Measurements from ENCODE around the gene ZMAT5. TPM values are rescaled to one million over a fixed set of nuclear protein-coding genes. Genes with fewer than 3 reads are reported as not detected.

The ZMAT5 gene
- total and polyA plus RNA-seq, 9 of the 15 experiments (the other 6 are each of a cell fraction or from before 2014, with no cell fraction given) = 2.0 to 25.2 (median 11.9) TPM

DNA sequence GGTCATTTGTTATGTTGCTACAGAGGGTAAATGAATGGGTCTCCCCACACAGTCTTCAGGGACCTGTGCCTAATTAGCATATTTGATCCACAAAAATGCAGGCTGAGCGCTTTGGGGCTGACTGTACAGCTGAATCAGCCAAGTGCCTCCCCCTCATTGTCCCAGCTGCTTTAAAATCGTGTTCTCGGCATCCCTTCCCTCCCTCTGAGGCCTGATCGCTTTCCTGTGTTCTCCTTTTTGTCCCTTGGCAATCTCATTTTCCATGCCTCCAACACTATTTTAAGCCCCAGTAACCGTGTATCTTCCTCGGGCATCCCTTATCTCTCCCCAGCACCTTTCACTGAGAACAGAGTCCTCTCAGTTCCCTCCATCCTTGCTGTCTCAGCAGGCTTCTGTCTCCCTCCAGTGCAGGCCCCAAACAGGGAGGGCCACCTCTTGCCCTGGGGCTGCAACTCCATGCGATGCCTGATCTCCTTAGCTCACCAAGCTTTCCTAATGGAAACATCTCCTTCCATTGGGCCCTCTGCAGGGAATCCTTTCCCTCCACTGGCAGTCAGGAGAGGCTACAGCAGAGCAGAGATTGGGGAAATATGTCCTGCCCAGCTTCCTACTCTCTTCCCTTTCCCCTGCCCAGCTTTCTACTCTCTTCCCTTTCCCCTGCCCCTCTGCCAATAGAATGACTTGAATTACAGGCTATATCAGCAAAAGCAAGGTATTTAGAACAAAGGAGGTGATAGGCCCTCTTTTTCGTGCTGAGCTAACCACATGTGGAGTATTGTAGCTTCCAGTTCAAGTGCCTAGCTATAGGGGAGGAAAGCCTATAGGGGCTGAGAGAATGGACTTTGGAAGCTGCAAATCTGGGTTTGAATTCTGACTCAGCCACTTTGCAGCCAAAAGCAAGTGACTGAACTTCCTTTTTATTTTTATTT is 14.2 kb upstream of the ZMAT5 start (continued):
- peak in 1 of 2 experiments; percentile 90; a peak in 2 of 4 replicates for TF ChIP-seq TBL1XR1 (IDR thresholded peaks at IDR 0.05; ENCODE audit: low read length in 2 of 2)
- no peak for TF ChIP-seq FOXA1 (IDR thresholded peaks at IDR 0.05; ENCODE audit: borderline replicate concordance)
- TF ChIP-seq ZNF41 (CRISPR knock-in tag; conservative IDR thresholded peaks at IDR 0.05) = no peak
- TF ChIP-seq YBX1 (IDR thresholded peaks at IDR 0.05) = no peak
- TF ChIP-seq UBTF (IDR thresholded peaks at IDR 0.05; ENCODE audit: borderline replicate concordance in 1 of 2, low read depth in 2 of 2, low read length in 2 of 2) = peak in 1 of 2 experiments; percentile 74; a peak in 2 of 4 replicates
- TF ChIP-seq ZEB2 (IDR thresholded peaks at IDR 0.05) = peak; percentile 91
- no peak for TF ChIP-seq RNF2 (IDR thresholded peaks at IDR 0.05)
- TF ChIP-seq PTRF (tag; IDR thresholded peaks at IDR 0.05) = no peak
- no peak for TF ChIP-seq PATZ1 (CRISPR knock-in tag; IDR thresholded peaks at IDR 0.05; ENCODE audit: borderline replicate concordance)
- TF ChIP-seq SMARCE1 (IDR thresholded peaks at IDR 0.05) = peak; percentile 94
- TF ChIP-seq JUND (IDR thresholded peaks at IDR 0.05; ENCODE audit: borderline replicate concordance, low read depth, low read length) = peak; percentile 61; the same call in 1 of the 2 replicates
- peak; percentile 53; the same call in 1 of the 3 replicates for TF ChIP-seq JUND (tag; IDR thresholded peaks at IDR 0.05; ENCODE audit: borderline replicate concordance, low read depth, low read length)
- TF ChIP-seq STAG1 (CRISPR knock-in tag; IDR thresholded peaks at IDR 0.05; ENCODE audit: borderline replicate concordance) = no peak
- no peak for TF ChIP-seq CREBBP (IDR thresholded peaks at IDR 0.05; ENCODE audit: low read depth, low read length)
- TF ChIP-seq, protein P1, sequence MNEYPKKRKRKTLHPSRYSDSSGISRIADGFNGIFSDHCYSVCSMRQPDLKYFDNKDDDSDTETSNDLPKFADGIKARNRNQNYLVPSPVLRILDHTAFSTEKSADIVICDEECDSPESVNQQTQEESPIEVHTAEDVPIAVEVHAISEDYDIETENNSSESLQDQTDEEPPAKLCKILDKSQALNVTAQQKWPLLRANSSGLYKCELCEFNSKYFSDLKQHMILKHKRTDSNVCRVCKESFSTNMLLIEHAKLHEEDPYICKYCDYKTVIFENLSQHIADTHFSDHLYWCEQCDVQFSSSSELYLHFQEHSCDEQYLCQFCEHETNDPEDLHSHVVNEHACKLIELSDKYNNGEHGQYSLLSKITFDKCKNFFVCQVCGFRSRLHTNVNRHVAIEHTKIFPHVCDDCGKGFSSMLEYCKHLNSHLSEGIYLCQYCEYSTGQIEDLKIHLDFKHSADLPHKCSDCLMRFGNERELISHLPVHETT (CRISPR knock-in tag; conservative IDR thresholded peaks at IDR 0.05 in 1 of 2, IDR thresholded peaks at IDR 0.05 in 1 of 2) = 0 out of 4 replicates have a peak, but pooled peaks of 1 of the 2 experiments have one; percentile 21
- no peak for TF ChIP-seq MCM2 (IDR thresholded peaks at IDR 0.05; ENCODE audit: low read depth)
- TF ChIP-seq ZNF707 (CRISPR knock-in tag; conservative IDR thresholded peaks at IDR 0.05) = no peak
- no peak for TF ChIP-seq SLC30A9 (CRISPR knock-in tag; IDR thresholded peaks at IDR 0.05)
- peak; percentile 74 for TF ChIP-seq HLTF (IDR thresholded peaks at IDR 0.05)
- 0 out of 2 replicates have a peak, but pooled peaks have one; percentile 75 for TF ChIP-seq ELF4 (CRISPR knock-in tag; IDR thresholded peaks at IDR 0.05)
- TF ChIP-seq IRF2 (CRISPR knock-in tag; IDR thresholded peaks at IDR 0.05) = no peak
- TF ChIP-seq ZNF431 (CRISPR knock-in tag; IDR thresholded peaks at IDR 0.05) = no peak
- no peak for TF ChIP-seq KLF6 (CRISPR knock-in tag; IDR thresholded peaks at IDR 0.05; ENCODE audit: borderline replicate concordance)
- no peak for TF ChIP-seq ZKSCAN3 (CRISPR knock-in tag; IDR thresholded peaks at IDR 0.05)
